ENCODE results near the gene COL5A1. TPM values are rescaled to one million over a fixed set of nuclear protein-coding genes. Genes with fewer than 3 reads are reported as not detected.

COL5A1 gene
- total RNA-seq, 4 donors from 2014 or later = 4.8 to 16.5 (median 9.4) TPM

DNA sequence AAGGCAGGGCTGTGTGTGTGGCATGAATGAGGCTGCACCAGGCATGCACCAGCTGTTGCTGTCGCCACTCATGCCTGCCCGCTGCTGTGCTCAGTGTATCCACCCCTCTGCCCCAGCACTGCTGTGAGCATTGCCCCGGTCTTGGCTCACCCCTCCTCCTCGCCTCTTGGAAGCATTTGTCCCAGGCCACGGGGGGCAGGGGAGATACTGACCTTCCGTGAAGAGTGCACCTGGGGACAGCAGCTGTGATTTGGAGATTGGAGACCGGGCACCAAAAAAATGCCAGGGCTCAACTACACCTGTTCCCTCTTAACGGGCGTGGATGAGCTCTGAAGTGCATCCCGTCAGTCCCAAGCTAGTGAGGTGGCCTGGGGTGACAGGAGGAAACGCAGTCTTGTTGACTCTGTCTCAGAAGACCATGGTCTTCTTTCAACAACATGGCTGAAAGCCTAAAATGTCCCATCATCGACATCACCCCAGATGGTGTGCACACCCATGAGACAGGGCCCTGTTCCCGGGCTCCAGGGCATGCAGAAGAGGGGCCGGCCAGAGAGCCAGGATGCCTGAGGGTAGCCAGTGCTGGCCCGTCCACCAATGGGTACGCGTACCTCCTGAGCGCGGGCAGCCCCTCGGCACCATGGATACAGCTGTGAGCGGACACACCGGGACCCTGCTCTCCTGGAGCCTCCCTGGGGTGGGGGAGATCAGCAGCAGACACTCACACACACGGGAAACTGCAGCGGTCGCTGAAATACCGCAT, 115.8 kb downstream of the COL5A1 start:
- no peaks in the 10 kb centered on the region for H3K36me3 ChIP-seq
- intact Hi-C loops (cut with DNase I) = no loop called here
- no peaks in the 10 kb centered on the region for H3K27me3 ChIP-seq
- H3K27ac ChIP-seq = no peak overlapping the region
- DNase-seq = no peak
- no peak overlapping the region for H3K4me3 ChIP-seq (replicated peaks in 1 of 3)
- TF ChIP-seq, protein P1, sequence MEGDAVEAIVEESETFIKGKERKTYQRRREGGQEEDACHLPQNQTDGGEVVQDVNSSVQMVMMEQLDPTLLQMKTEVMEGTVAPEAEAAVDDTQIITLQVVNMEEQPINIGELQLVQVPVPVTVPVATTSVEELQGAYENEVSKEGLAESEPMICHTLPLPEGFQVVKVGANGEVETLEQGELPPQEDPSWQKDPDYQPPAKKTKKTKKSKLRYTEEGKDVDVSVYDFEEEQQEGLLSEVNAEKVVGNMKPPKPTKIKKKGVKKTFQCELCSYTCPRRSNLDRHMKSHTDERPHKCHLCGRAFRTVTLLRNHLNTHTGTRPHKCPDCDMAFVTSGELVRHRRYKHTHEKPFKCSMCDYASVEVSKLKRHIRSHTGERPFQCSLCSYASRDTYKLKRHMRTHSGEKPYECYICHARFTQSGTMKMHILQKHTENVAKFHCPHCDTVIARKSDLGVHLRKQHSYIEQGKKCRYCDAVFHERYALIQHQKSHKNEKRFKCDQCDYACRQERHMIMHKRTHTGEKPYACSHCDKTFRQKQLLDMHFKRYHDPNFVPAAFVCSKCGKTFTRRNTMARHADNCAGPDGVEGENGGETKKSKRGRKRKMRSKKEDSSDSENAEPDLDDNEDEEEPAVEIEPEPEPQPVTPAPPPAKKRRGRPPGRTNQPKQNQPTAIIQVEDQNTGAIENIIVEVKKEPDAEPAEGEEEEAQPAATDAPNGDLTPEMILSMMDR (IDR thresholded peaks at IDR 0.05) = no peak
- no peak for TF ChIP-seq POLR2A (IDR thresholded peaks at IDR 0.05)
- WGBS, 2 donors = 85 to 92% methylated on average over 25 to 26 of the region's 26 CpGs
- no peaks in the 10 kb centered on the region for H3K9me3 ChIP-seq
- no peaks in the 10 kb centered on the region for H3K4me1 ChIP-seq

DNA sequence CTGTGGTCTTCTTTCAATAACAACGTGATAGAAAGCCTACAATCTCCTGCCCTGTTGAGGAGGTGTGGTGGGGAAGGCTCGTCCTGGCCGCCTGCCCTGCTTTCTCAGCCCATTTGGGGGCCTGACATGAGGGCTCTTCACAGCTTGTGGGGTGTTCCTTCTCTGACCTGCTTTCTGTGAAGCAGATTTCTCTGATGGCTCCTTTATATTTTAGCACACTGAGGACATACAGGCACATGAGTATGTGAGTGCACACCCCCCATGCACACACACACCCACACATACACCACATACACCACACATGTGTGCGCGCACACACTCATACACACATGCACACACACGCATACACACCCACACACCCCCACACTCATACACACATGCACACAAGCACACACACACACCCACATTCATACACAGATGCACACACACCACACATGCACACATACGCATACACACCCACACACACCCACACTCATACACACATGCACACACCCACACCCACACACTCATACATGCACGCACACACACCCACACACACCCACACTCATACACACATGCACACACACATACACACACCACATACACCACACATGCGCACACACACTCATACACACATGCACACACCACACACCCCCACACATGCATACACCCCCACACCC, 117.5 kb downstream of the COL5A1 start:
- no peak for DNase-seq
- H3K9me3 ChIP-seq = no peaks in the 10 kb centered on the region
- no peak overlapping the region for H3K4me3 ChIP-seq (replicated peaks in 1 of 3)
- H3K27ac ChIP-seq = no peak overlapping the region
- H3K4me1 ChIP-seq = no peaks in the 10 kb centered on the region
- intact Hi-C loops (cut with DNase I) = no loop called here
- 81 to 83% methylated on average over 9 of the region's 9 CpGs for WGBS, 2 donors
- no peak for TF ChIP-seq POLR2A (IDR thresholded peaks at IDR 0.05)
- TF ChIP-seq, protein P1 (IDR thresholded peaks at IDR 0.05) = no peak
- H3K27me3 ChIP-seq = no peaks in the 10 kb centered on the region
- no peaks in the 10 kb centered on the region for H3K36me3 ChIP-seq

DNA sequence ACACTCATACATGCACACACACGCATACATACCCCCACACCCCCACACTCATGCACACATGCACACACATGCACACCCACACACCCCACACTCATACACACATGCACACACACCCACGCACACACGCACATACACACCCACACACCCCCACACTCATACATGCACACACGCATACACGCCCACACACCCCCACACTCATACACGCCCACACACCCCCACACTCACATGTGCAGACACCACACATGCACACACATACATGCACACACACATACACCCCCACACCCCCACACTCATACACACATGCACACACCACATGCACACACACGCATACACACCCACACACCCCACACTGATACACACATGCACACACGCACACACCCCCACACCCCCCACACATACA, 118.3 kb downstream of the COL5A1 start:
- intact Hi-C loops (cut with DNase I) = no loop called here
- TF ChIP-seq, protein P1 (IDR thresholded peaks at IDR 0.05) = no peak
- no peak for TF ChIP-seq POLR2A (IDR thresholded peaks at IDR 0.05)
- no peaks in the 10 kb centered on the region for H3K9me3 ChIP-seq
- H3K4me1 ChIP-seq = peaks cover 0 to 2% of the 10 kb centered on the region in 2 donors
- H3K36me3 ChIP-seq = no peaks in the 10 kb centered on the region
- DNase-seq = no peak
- no peaks in the 10 kb centered on the region for H3K27me3 ChIP-seq
- no peak overlapping the region for H3K27ac ChIP-seq
- WGBS, 2 donors = 94 to 98% methylated on average over 8 of the region's 8 CpGs
- H3K4me3 ChIP-seq (replicated peaks in 1 of 3) = no peak overlapping the region

DNA sequence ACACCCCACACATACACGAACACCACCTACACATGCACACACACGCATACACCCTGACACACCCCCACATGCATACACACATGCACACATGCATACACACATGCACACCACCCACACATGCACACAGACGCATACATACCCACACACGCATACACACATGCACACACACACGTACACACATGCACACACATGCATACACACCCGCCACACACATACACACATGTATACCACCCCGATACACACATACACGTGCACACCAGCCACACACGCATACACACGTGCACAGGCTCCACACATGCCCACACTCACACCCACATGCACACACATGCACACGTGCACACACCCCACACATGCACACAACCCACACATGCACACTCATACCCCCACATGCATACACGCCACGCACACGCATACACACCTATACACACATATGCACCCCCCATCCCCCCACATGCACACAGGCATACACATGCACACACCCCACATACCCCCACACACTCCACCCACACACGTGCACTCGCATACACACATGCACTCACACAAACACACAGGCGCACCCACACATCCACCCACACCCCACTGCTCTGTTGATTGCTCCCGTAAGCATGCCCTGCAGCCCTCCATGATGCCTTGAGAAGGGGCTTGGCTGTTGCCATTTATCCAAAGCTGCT, 119.3 kb downstream of the COL5A1 start:
- Histone ChIP-seq H3K4me1 (peaks cover 0 to 8% of the 10 kb centered on the region in 2 donors), H3K4me3 (replicated peaks in 1 of 3) (no peak overlapping the region), H3K9me3 (no peaks in the 10 kb centered on the region), H3K27me3 (no peaks in the 10 kb centered on the region), H3K27ac (no peak overlapping the region), H3K36me3 (no peaks in the 10 kb centered on the region)
- intact Hi-C loops (cut with DNase I) = no loop called here
- no peak for DNase-seq
- no peak for TF ChIP-seq POLR2A (IDR thresholded peaks at IDR 0.05)
- TF ChIP-seq, protein P1 (IDR thresholded peaks at IDR 0.05) = no peak
- WGBS, 2 donors = 95 to 96% methylated on average over 18 of the region's 18 CpGs
